ENCODE data around the gene UNC5C.

The UNC5C gene

GRCh38 chr4:95268819-95269565 is 279.8 kb downstream of the UNC5C start:
- no peak for DNase-seq (ENCODE audit: low spot score)

- DNase-seq (ENCODE audit: low spot score) = no peak
Observed at GRCh38 chr4:95267081-95267480, 281.7 kb downstream of the UNC5C start.

GRCh38 chr4:95265814-95266740 is 282.7 kb downstream of the UNC5C start:
- no peak for DNase-seq (ENCODE audit: low spot score)

GRCh38 chr4:95264843-95265242 is 283.9 kb downstream of the UNC5C start:
- no peak for DNase-seq (ENCODE audit: low spot score)

GRCh38 chr4:95263960-95264359 is 284.8 kb downstream of the UNC5C start:
- DNase-seq (ENCODE audit: low spot score) = no peak

GRCh38 chr4:95263391-95263790 is 285.4 kb downstream of the UNC5C start:
- DNase-seq (ENCODE audit: low spot score) = no peak

- no peak for DNase-seq (ENCODE audit: low spot score)
Observed at GRCh38 chr4:95256108-95256835, 292.5 kb downstream of the UNC5C start.

GRCh38 chr4:95255396-95256107 is 293.2 kb downstream of the UNC5C start:
- DNase-seq (ENCODE audit: low spot score) = no peak

GRCh38 chr4:95251568-95251967 is 297.2 kb downstream of the UNC5C start:
- no peak for DNase-seq (ENCODE audit: low spot score)

- no peak for DNase-seq (ENCODE audit: low spot score)
Observed at GRCh38 chr4:95250544-95251137, 298.1 kb downstream of the UNC5C start.

GRCh38 chr4:95249426-95250021 is 299.2 kb downstream of the UNC5C start:
- DNase-seq (ENCODE audit: low spot score) = no peak

GRCh38 chr4:95248720-95249425 is 299.9 kb downstream of the UNC5C start:
- no peak for DNase-seq (ENCODE audit: low spot score)

GRCh38 chr4:95243892-95244291 is 304.9 kb downstream of the UNC5C start:
- DNase-seq (ENCODE audit: low spot score) = no peak

GRCh38 chr4:95238554-95238953 is 310.2 kb downstream of the UNC5C start:
- no peak for DNase-seq (ENCODE audit: low spot score)

- DNase-seq (ENCODE audit: low spot score) = no peak
Observed at GRCh38 chr4:95232358-95233156, 316.2 kb downstream of the UNC5C start.

- DNase-seq (ENCODE audit: low spot score) = no peak
Observed at GRCh38 chr4:95231681-95232080, 317.1 kb downstream of the UNC5C start.

GRCh38 chr4:95225849-95226248 is 322.9 kb downstream of the UNC5C start:
- DNase-seq (ENCODE audit: low spot score) = no peak

- DNase-seq (ENCODE audit: low spot score) = no peak
Observed at GRCh38 chr4:95224402-95224801, 324.4 kb downstream of the UNC5C start.
